Ovary (tissue), 3 donors: ENCODE data around the gene CAMKMT.

Experiments
- CTCF ChIP-seq, 3 donors: fragments of 450-650 bp in 2 of 3; fragments of 200-600 bp in 1 of 3; IDR thresholded peaks; one replicate each; pipeline versions ENCODE4 v1.5.1 to v1.8.0; 2016 to 2022; ENCODE audit warnings: antibody characterized with exemption in 3 of 3, mild to moderate bottlenecking in 1 of 3
- POLR2A ChIP-seq: fragments of 450-650 bp; IDR thresholded peaks from one replicate; pipeline ENCODE4 v1.6.1; 2017; ENCODE audit warnings: antibody characterized with exemption, mild to moderate bottlenecking, moderate library complexity
- donor health status: DM: no; HTN: no; CAD: no.

DNA sequence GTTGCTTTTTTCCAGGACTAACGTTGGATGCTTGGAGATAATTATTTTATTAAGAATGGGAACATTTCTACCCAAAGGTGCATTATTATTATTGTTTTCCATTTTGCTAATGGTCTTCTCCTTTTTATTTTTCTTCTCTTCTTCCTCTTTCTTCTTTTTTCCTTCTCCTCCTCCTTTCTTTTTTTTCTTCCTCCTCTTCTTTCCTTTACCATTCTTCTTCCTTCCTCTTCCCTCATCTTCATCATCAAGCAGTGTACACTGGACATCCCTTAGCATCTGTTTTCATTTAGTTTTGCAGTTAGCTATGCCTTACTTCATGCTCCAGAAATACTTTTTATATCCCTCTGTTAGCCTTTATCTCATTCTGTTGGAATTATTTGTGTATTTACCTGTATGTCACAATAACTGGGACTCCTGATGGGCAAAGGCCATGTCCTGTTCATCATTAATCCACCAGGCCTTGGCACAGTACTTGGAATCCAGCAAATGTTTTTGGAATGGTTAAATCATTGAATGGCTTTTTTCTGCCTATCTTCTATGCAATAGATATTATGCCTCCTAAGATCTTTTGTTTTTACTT is 162.7 kb downstream of the CAMKMT start:
- TF ChIP-seq CTCF (IDR thresholded peaks at IDR 0.05) (no peak), POLR2A (no peak)
